Dedifferentiated amniotic fluid mesenchymal stem cell (primary cell): Measurements from ENCODE around the gene ASB5.
"Not testable (repeated sequence)": the region's sequence is repeated elsewhere in the genome, so short reads cannot be mapped to it uniquely, and the experiment has no call there.

Experiments used
- DNase-seq: peaks from one replicate; pipeline ENCODE4 v3.0.0-alpha.2; 2016; ENCODE audit errors: extremely low spot score

Gene ASB5

GRCh38 chr4:176268963-176269362, at the start of gene ASB5:
TSS of gene ASB5 (minus strand) at chr4:176269222. CDS start at chr4:176269108, 114 bp downstream.
- no peak for DNase-seq

GRCh38 chr4:176313596-176314336, 44.7 kb upstream of the ASB5 start:
- no peak for DNase-seq

- no peak for DNase-seq
Observed at GRCh38 chr4:176309772-176310171, 40.8 kb upstream of the ASB5 start.

GRCh38 chr4:176309046-176309445, 40.0 kb upstream of the ASB5 start:
- DNase-seq, result no peak

- no peak for DNase-seq
Observed at GRCh38 chr4:176308441-176308840, 39.4 kb upstream of the ASB5 start.

GRCh38 chr4:176307666-176307930, 38.6 kb upstream of the ASB5 start:
- DNase-seq, result no peak

- no peak for DNase-seq
Observed at GRCh38 chr4:176306837-176307665, 38.0 kb upstream of the ASB5 start.

- DNase-seq, result no peak
Observed at GRCh38 chr4:176303938-176304337, 34.9 kb upstream of the ASB5 start.

- peak; percentile 66 for DNase-seq
Observed at GRCh38 chr4:176302283-176303275, 33.6 kb upstream of the ASB5 start.

GRCh38 chr4:176300565-176300964, 31.5 kb upstream of the ASB5 start:
- DNase-seq, result no peak

- no peak for DNase-seq
Observed at GRCh38 chr4:176300036-176300435, 31.0 kb upstream of the ASB5 start.

GRCh38 chr4:176298664-176299063, 29.6 kb upstream of the ASB5 start:
- no peak for DNase-seq

GRCh38 chr4:176295907-176296306, 26.9 kb upstream of the ASB5 start:
- not testable (repeated sequence) for DNase-seq

GRCh38 chr4:176293660-176294059, 24.6 kb upstream of the ASB5 start:
- DNase-seq, result no peak

GRCh38 chr4:176292920-176293319, 23.9 kb upstream of the ASB5 start:
- no peak for DNase-seq

GRCh38 chr4:176291748-176292147, 22.7 kb upstream of the ASB5 start:
- no peak for DNase-seq

GRCh38 chr4:176290520-176290919, 21.5 kb upstream of the ASB5 start:
- DNase-seq, result no peak

GRCh38 chr4:176289561-176289960, 20.5 kb upstream of the ASB5 start:
- DNase-seq, result no peak

GRCh38 chr4:176288020-176288419, 19.0 kb upstream of the ASB5 start:
- no peak for DNase-seq

- DNase-seq, result no peak
Observed at GRCh38 chr4:176287546-176287945, 18.5 kb upstream of the ASB5 start.

GRCh38 chr4:176286728-176287127, 17.7 kb upstream of the ASB5 start:
- DNase-seq, result no peak

GRCh38 chr4:176279560-176279959, 10.5 kb upstream of the ASB5 start:
- not testable (repeated sequence) for DNase-seq
